SK-N-SH treated with all-trans-retinoic acid at 6 μM for 48 hours (cell line): ENCODE data around the gene AURKB.

Source experiments
- ATAC-seq: fragments of 200-7000 bp; cut with Tn5 transposase; 3 replicates; pipeline ENCODE4 v1.9.1; 2020; ENCODE audit warnings: mild to moderate bottlenecking, moderate library complexity
- ARNTL ChIP-seq: fragments of 450-650 bp; formaldehyde crosslinking; IDR thresholded peaks from 2 replicates; pipeline ENCODE4 v1.5.0; 2020; ENCODE audit warnings: low read depth, mild to moderate bottlenecking, moderate library complexity, borderline replicate concordance
- CSDC2 ChIP-seq: fragments of 250-450 bp; sonication (Bioruptor Pico); IDR thresholded peaks from 2 replicates; pipeline ENCODE4 v1.5.0; 2020; ENCODE audit warnings: mild to moderate bottlenecking, moderate library complexity
- ESRRG ChIP-seq: fragments of 250-450 bp; sonication (Bioruptor Pico); IDR thresholded peaks from 2 replicates; pipeline ENCODE4 v1.6.1; 2021; ENCODE audit warnings: mild to moderate bottlenecking
- GLIS3 ChIP-seq: fragments of 250-450 bp; sonication (Bioruptor Pico); IDR thresholded peaks from 2 replicates; pipeline ENCODE4 v1.5.0; 2020; ENCODE audit warnings: mild to moderate bottlenecking, moderate library complexity
- ISL1 ChIP-seq: fragments of 250-450 bp; sonication (Bioruptor Pico); IDR thresholded peaks from 2 replicates; pipeline ENCODE4 v2.1.2; 2022; ENCODE audit warnings: mild to moderate bottlenecking, moderate library complexity
- OSR1 ChIP-seq: fragments of 250-450 bp; sonication (Bioruptor Pico); IDR thresholded peaks from 2 replicates; pipeline ENCODE4 v1.8.0; 2022; ENCODE audit warnings: moderate library complexity, mild to moderate bottlenecking, inconsistent platforms
- PATZ1 ChIP-seq: fragments of 250-450 bp; sonication (Bioruptor Pico); IDR thresholded peaks from 2 replicates; pipeline ENCODE4 v1.8.0; 2020; ENCODE audit warnings: mild to moderate bottlenecking, moderate library complexity, borderline replicate concordance
- POU6F1 ChIP-seq: fragments of 250-450 bp; sonication (Bioruptor Pico); IDR thresholded peaks from 2 replicates; pipeline ENCODE4 v1.8.0; 2021; ENCODE audit warnings: low read depth, mild to moderate bottlenecking, moderate library complexity, borderline replicate concordance
- PPARA ChIP-seq: fragments of 250-450 bp; sonication (Bioruptor Pico); IDR thresholded peaks from 2 replicates; pipeline ENCODE4 v1.5.0; 2020; ENCODE audit warnings: mild to moderate bottlenecking, borderline replicate concordance
- RARB ChIP-seq: fragments of 250-450 bp; sonication (Bioruptor Pico); IDR thresholded peaks from 2 replicates; pipeline ENCODE4 v1.8.0; 2021; ENCODE audit warnings: mild to moderate bottlenecking, moderate library complexity
- SNAI2 ChIP-seq: fragments of 250-450 bp; sonication (Bioruptor Pico); IDR thresholded peaks from 2 replicates; pipeline ENCODE4 v1.5.0; 2020; ENCODE audit warnings: mild to moderate bottlenecking, moderate library complexity
- TCF4 ChIP-seq: fragments of 250-450 bp; sonication (Bioruptor Pico); IDR thresholded peaks from 2 replicates; pipeline ENCODE4 v1.8.0; 2021; ENCODE audit warnings: mild to moderate bottlenecking, moderate library complexity, borderline replicate concordance
- TSHZ2 ChIP-seq: fragments of 250-450 bp; sonication (Bioruptor Pico); IDR thresholded peaks from 2 replicates; pipeline ENCODE4 v1.5.0; 2020; ENCODE audit warnings: mild to moderate bottlenecking, moderate library complexity
- ZC3H10 ChIP-seq: fragments of 250-450 bp; sonication (Bioruptor Pico); IDR thresholded peaks from 2 replicates; pipeline ENCODE4 v1.5.1; 2021; ENCODE audit warnings: mild to moderate bottlenecking, moderate library complexity
- ZFP3 ChIP-seq: fragments of 250-450 bp; sonication (Bioruptor Pico); IDR thresholded peaks from 2 replicates; pipeline ENCODE4 v1.5.0; 2020; ENCODE audit warnings: mild to moderate bottlenecking, moderate library complexity
- ZFP30 ChIP-seq: fragments of 450-650 bp; formaldehyde crosslinking; IDR thresholded peaks from 2 replicates; pipeline ENCODE4 v1.5.0; 2022; ENCODE audit warnings: mild to moderate bottlenecking, moderate library complexity
- ZNF565 ChIP-seq: fragments of 450-650 bp; formaldehyde crosslinking; conservative IDR thresholded peaks from 2 replicates; pipeline ENCODE4 v1.5.0; 2020; ENCODE audit warnings: low read depth, mild to moderate bottlenecking, moderate library complexity
- ZNF8 ChIP-seq: fragments of 450-650 bp; formaldehyde crosslinking; IDR thresholded peaks from 2 replicates; pipeline ENCODE4 v1.5.0; 2020; ENCODE audit warnings: mild to moderate bottlenecking, moderate library complexity
- TF ChIP-seq, protein P1 (sequence below): fragments of 250-450 bp; sonication (Bioruptor Pico); IDR thresholded peaks from 2 replicates; pipeline ENCODE4 v1.5.1; 2021; ENCODE audit warnings: mild to moderate bottlenecking, moderate library complexity
- TF ChIP-seq, protein P2 (sequence below): fragments of 250-450 bp; sonication (Bioruptor Pico); IDR thresholded peaks from 2 replicates; pipeline ENCODE4 v1.5.1; 2020; ENCODE audit warnings: low read depth, mild to moderate bottlenecking, moderate library complexity

AURKB gene

DNA sequence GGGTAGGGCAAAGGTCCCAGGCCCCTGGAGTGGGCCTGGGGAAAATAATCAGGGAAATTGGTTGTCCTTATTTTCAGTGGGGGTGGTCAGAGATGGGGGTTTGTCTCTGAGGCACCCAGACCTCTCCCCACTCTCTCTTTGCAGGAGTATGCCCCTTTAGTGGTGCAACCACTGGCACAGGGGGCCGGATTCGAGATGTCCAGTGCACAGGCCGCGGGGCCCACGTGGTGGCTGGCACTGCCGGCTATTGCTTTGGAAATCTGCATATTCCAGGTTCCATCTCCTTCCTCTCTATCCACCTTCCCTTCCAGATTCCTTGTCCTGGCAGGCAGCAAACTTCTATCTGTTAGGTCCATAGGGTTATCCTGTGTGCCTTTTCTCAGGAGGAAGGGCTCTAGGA, 46.3 kb upstream of the AURKB start:
- no peak for ATAC-seq
- TF ChIP-seq ARNTL (CRISPR knock-in tag) (no peak), ZFP3 (CRISPR knock-in tag) (no peak), ZC3H10 (CRISPR knock-in tag) (no peak), GLIS3 (CRISPR knock-in tag) (no peak), RARB (CRISPR knock-in tag) (no peak), SNAI2 (CRISPR knock-in tag) (no peak), POU6F1 (CRISPR knock-in tag) (no peak), ZNF565 (CRISPR knock-in tag) (no peak), OSR1 (CRISPR knock-in tag) (no peak), ZFP30 (CRISPR knock-in tag) (no peak), CSDC2 (CRISPR knock-in tag) (no peak), PPARA (CRISPR knock-in tag) (no peak), ESRRG (CRISPR knock-in tag) (no peak)
- TF ChIP-seq, protein P1, sequence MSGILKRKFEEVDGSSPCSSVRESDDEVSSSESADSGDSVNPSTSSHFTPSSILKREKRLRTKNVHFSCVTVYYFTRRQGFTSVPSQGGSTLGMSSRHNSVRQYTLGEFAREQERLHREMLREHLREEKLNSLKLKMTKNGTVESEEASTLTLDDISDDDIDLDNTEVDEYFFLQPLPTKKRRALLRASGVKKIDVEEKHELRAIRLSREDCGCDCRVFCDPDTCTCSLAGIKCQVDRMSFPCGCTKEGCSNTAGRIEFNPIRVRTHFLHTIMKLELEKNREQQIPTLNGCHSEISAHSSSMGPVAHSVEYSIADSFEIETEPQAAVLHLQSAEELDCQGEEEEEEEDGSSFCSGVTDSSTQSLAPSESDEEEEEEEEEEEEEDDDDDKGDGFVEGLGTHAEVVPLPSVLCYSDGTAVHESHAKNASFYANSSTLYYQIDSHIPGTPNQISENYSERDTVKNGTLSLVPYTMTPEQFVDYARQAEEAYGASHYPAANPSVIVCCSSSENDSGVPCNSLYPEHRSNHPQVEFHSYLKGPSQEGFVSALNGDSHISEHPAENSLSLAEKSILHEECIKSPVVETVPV (CRISPR knock-in tag): no peak
- TF ChIP-seq, all 23 proteins: peak for 0

DNA sequence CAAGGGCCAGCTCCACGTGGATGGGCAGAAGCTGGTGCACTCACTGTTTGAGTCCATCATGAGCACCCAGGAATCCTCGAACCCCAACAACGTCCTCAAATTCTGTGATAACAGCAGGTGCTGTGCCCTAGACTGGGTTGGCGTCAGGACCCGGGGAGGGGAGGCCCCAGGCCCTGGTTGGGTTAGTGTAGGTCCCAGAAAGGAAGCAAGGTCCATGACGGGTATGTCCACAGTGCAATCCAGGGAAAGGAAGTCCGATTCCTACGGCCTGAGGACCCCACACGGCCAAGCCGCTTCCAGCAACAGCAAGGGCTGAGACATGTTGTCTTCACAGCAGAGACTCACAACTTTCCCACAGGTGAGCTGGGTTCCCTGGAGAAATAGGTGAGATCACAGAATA, 45.9 kb upstream of the AURKB start:
- TF ChIP-seq GLIS3 (CRISPR knock-in tag): no peak
- TF ChIP-seq ZFP3 (CRISPR knock-in tag): no peak
- no peak for TF ChIP-seq TCF4 (CRISPR knock-in tag)
- TF ChIP-seq, protein P1 (CRISPR knock-in tag): no peak
- TF ChIP-seq ZNF8 (CRISPR knock-in tag): no peak
- TF ChIP-seq ZC3H10 (CRISPR knock-in tag): no peak
- TF ChIP-seq ARNTL (CRISPR knock-in tag): no peak
- no peak for TF ChIP-seq ISL1 (CRISPR knock-in tag)
- no peak for TF ChIP-seq PATZ1
- TF ChIP-seq, protein P2, sequence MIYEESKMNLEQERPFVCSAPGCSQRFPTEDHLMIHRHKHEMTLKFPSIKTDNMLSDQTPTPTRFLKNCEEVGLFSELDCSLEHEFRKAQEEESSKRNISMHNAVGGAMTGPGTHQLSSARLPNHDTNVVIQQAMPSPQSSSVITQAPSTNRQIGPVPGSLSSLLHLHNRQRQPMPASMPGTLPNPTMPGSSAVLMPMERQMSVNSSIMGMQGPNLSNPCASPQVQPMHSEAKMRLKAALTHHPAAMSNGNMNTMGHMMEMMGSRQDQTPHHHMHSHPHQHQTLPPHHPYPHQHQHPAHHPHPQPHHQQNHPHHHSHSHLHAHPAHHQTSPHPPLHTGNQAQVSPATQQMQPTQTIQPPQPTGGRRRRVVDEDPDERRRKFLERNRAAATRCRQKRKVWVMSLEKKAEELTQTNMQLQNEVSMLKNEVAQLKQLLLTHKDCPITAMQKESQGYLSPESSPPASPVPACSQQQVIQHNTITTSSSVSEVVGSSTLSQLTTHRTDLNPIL: no peak
- TF ChIP-seq CSDC2 (CRISPR knock-in tag): no peak
- no peak for TF ChIP-seq RARB (CRISPR knock-in tag)
- no peak for TF ChIP-seq OSR1 (CRISPR knock-in tag)
- TF ChIP-seq ZNF565 (CRISPR knock-in tag): no peak
- no peak for TF ChIP-seq SNAI2 (CRISPR knock-in tag)
- TF ChIP-seq PPARA (CRISPR knock-in tag): no peak
- no peak for ATAC-seq

GRCh38 chr17:8255499-8255898, 45.1 kb upstream of the AURKB start:
- TF ChIP-seq TCF4 (CRISPR knock-in tag) (no peak), RARB (CRISPR knock-in tag) (no peak), CSDC2 (CRISPR knock-in tag) (no peak), ZC3H10 (CRISPR knock-in tag) (no peak), POU6F1 (CRISPR knock-in tag) (no peak), TSHZ2 (CRISPR knock-in tag) (no peak), PPARA (CRISPR knock-in tag) (no peak)
- TF ChIP-seq, protein P1 (CRISPR knock-in tag): no peak
- ATAC-seq: peak; percentile 60
